GM19455 (cell line): ENCODE results near the gene SMCO3.
"Not testable (repeated sequence)": the region's sequence is repeated elsewhere in the genome, so short reads cannot be mapped to it uniquely, and the experiment has no call there.

ENCODE experiments used
- ATAC-seq: cut with Tn5 transposase; IDR thresholded peaks from one replicate; pipeline ENCODE4 v1.9.1; 2021; ENCODE audit not compliant: unreplicated experiment

SMCO3 gene

GRCh38 chr12:14775636-14775980, 38.4 kb downstream of the SMCO3 start:
- no peak for ATAC-seq

GRCh38 chr12:14774906-14775635, 38.9 kb downstream of the SMCO3 start:
- no peak for ATAC-seq

- ATAC-seq: peak; percentile 52
These were observed 39.7 kb downstream of the SMCO3 start for GRCh38 chr12:14774074-14774905.

- peak; percentile 16 for ATAC-seq
These were observed 40.3 kb downstream of the SMCO3 start for GRCh38 chr12:14773685-14774073.

- ATAC-seq: no peak
These were observed 41.0 kb downstream of the SMCO3 start for GRCh38 chr12:14772946-14773345.

GRCh38 chr12:14771651-14772137, 42.3 kb downstream of the SMCO3 start:
- ATAC-seq: no peak

GRCh38 chr12:14770496-14771461, 43.2 kb downstream of the SMCO3 start:
- peak; percentile 32 for ATAC-seq

- peak; percentile 34 for ATAC-seq
These were observed 44.0 kb downstream of the SMCO3 start for GRCh38 chr12:14769969-14770495.

GRCh38 chr12:14769466-14769968, 44.5 kb downstream of the SMCO3 start:
- ATAC-seq: peak; percentile 5

GRCh38 chr12:14768823-14769405, 45.1 kb downstream of the SMCO3 start:
- ATAC-seq: no peak

GRCh38 chr12:14767617-14768016, 46.4 kb downstream of the SMCO3 start:
- ATAC-seq: no peak

GRCh38 chr12:14766649-14767215, 47.2 kb downstream of the SMCO3 start:
- no peak for ATAC-seq

GRCh38 chr12:14766020-14766419, 48.0 kb downstream of the SMCO3 start:
- ATAC-seq: not testable (repeated sequence)

- ATAC-seq: no peak
These were observed 48.6 kb downstream of the SMCO3 start for GRCh38 chr12:14765398-14765797.

GRCh38 chr12:14759711-14760280, 54.2 kb downstream of the SMCO3 start:
- ATAC-seq: not testable (repeated sequence)

GRCh38 chr12:14756334-14757143, 57.4 kb downstream of the SMCO3 start:
- no peak for ATAC-seq
